ENCODE data around the gene CREB3L1.

- TF ChIP-seq, protein P1, sequence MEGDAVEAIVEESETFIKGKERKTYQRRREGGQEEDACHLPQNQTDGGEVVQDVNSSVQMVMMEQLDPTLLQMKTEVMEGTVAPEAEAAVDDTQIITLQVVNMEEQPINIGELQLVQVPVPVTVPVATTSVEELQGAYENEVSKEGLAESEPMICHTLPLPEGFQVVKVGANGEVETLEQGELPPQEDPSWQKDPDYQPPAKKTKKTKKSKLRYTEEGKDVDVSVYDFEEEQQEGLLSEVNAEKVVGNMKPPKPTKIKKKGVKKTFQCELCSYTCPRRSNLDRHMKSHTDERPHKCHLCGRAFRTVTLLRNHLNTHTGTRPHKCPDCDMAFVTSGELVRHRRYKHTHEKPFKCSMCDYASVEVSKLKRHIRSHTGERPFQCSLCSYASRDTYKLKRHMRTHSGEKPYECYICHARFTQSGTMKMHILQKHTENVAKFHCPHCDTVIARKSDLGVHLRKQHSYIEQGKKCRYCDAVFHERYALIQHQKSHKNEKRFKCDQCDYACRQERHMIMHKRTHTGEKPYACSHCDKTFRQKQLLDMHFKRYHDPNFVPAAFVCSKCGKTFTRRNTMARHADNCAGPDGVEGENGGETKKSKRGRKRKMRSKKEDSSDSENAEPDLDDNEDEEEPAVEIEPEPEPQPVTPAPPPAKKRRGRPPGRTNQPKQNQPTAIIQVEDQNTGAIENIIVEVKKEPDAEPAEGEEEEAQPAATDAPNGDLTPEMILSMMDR (IDR thresholded peaks at IDR 0.05), result no peak
- TF ChIP-seq EZH2 (IDR thresholded peaks at IDR 0.05) (no peak), EZH2phosphoT487 (IDR thresholded peaks at IDR 0.05) (no peak)
These were observed 54.7 kb downstream of the CREB3L1 start for GRCh38 chr11:46332093-46332567.
